OCI-LY3 (cell line): ENCODE measurements around the gene TMEM167A.

Source experiments
- H2AFZ ChIP-seq: fragments of 200-600, 300-600 bp; shearing (Covaris generic); 2 replicates; pipeline ENCODE4 v1.6.0; 2014; ENCODE audit warnings: antibody characterized with exemption, low read depth, low read length
- H3K27ac ChIP-seq: fragments of 200-600, 300-600 bp; sonication (generic); 2 replicates; pipeline ENCODE4 v1.5.1; 2014; ENCODE audit warnings: mild to moderate bottlenecking, low read length, moderate library complexity, mixed read lengths
- H3K27me3 ChIP-seq: fragments of 200-600, 300-600 bp; sonication (generic); 2 replicates; pipeline ENCODE4 v1.6.1; 2014; ENCODE audit warnings: low read depth, low read length, mixed read lengths
- H3K36me3 ChIP-seq: fragments of 200-600, 300-600 bp; sonication (generic); replicated peaks from 2 replicates; pipeline ENCODE3; 2014; ENCODE audit warnings: low read depth, low read length, mixed read lengths
- H3K4me1 ChIP-seq: fragments of 300-600, 200-600 bp; sonication (generic); 2 replicates; pipeline ENCODE4 v1.6.1; 2014; ENCODE audit warnings: low read length, mixed read lengths
- H3K4me2 ChIP-seq: fragments of 200-600, 300-600 bp; sonication (generic); 2 replicates; pipeline ENCODE4 v1.6.1; 2014; ENCODE audit warnings: low read length, mixed read lengths
- H3K4me3 ChIP-seq: fragments of 300-600, 200-600 bp; sonication (generic); 2 replicates; pipeline ENCODE4 v1.5.1; 2014; ENCODE audit warnings: antibody characterized with exemption, mild to moderate bottlenecking, low read length, moderate library complexity
- H3K79me2 ChIP-seq: fragments of 300-600, 200-600 bp; shearing (Covaris generic); 2 replicates; pipeline ENCODE4 v1.6.1; 2014; ENCODE audit warnings: mild to moderate bottlenecking, low read length, mixed read lengths
- H3K9ac ChIP-seq: fragments of 300-600, 200-600 bp; shearing (Covaris generic); 2 replicates; pipeline ENCODE4 v1.6.0; 2014; ENCODE audit warnings: mild to moderate bottlenecking, low read length, moderate library complexity
- H3K9me3 ChIP-seq: fragments of 200-600, 300-600 bp; shearing (Covaris generic); 2 replicates; pipeline ENCODE4 v1.6.1; 2014; ENCODE audit warnings: low read length, mixed read lengths; ENCODE audit not compliant: insufficient read depth
- H4K20me1 ChIP-seq: fragments of 200-600, 300-600 bp; sonication (generic); 2 replicates; pipeline ENCODE4 v1.6.1; 2016; ENCODE audit warnings: low read length, mixed read lengths; ENCODE audit not compliant: insufficient read depth
- CTCF ChIP-seq: fragments of 200-600, 300-600 bp; sonication (generic); IDR thresholded peaks from 2 replicates; pipeline ENCODE4 v1.5.1; 2014; ENCODE audit warnings: antibody characterized with exemption, low read length, low read depth
- EZH2phosphoT487 ChIP-seq: fragments of 200-600 bp; shearing (Covaris generic); IDR thresholded peaks from 2 replicates; pipeline ENCODE4 v1.6.1; 2018; ENCODE audit warnings: antibody characterized with exemption, mixed run types, low read depth

TMEM167A gene

DNA sequence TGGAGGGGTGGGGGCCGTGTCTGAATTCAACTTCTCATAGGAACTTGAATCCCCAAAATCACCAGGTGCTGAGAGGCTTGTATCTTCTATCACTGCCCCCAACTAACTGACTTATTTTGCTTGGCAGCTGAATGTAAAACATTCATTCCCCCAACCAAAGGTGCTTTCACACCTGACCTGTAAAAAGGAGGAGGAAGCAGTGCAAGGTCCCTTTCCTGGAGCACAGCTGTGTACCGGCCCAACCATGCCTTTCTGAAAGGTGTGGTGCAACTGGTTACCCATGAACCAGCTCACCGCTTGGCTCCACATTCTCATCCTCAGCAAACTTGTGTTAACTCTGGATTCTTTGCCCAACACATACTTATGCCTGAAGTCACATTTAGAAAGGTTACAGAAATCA is 34.7 kb downstream of the TMEM167A start:
- peaks cover 4% of the 10 kb centered on the region for H3K4me1 ChIP-seq
- H3K27me3 ChIP-seq: no peaks in the 10 kb centered on the region

GRCh38 chr5:83038924-83039323 is 38.3 kb downstream of the TMEM167A start:
- Histone ChIP-seq H3K36me3 (no peaks in the 10 kb centered on the region), H3K27ac (no peak overlapping the region), H4K20me1 (no peaks in the 10 kb centered on the region), H3K4me2 (no peak overlapping the region), H3K9ac (no peak overlapping the region), H2AFZ (no peak overlapping the region), H3K9me3 (no peaks in the 10 kb centered on the region), H3K4me3 (no peak overlapping the region), H3K4me1 (peaks cover 11% of the 10 kb centered on the region), H3K79me2 (no peaks in the 10 kb centered on the region), H3K27me3 (no peaks in the 10 kb centered on the region)
- TF ChIP-seq EZH2phosphoT487 (no peak), CTCF (no peak)

More for the DNA sequence above, 34.7 kb downstream of the TMEM167A start:
- Histone ChIP-seq H3K79me2 (no peaks in the 10 kb centered on the region), H2AFZ (no peak overlapping the region), H3K9ac (no peak overlapping the region), H3K36me3 (no peaks in the 10 kb centered on the region), H3K27ac (no peak overlapping the region), H3K4me3 (no peak overlapping the region), H3K9me3 (no peaks in the 10 kb centered on the region), H4K20me1 (no peaks in the 10 kb centered on the region), H3K4me2 (no peak overlapping the region)
- TF ChIP-seq EZH2phosphoT487 (no peak), CTCF (no peak)

DNA sequence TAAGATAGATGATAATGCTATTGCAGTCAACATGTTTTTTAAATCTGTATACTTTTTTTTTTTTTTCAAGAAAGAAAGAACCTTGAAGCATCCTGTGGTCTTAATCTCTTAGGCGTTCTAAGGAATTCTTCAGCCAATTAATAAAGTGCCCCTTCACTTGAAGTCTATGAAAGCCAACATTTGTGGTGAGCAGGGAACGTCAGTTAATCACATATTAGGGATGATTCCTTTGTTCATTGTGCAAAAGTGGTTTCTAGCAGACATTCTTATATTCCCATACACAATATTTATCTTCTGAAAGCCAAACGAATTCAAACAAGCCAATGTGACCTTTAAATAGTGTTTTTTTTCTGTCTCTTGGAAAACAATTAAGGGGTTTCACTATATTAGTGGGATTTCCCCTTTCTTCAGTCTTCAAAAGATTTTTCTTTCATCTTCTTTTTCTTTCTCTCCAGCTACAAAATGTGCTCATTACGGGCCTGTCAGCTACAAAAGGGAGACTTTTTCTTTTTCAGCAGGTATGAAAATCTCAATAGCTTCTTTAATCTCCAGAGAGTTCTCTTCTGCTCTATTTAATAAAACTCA is 40.1 kb downstream of the TMEM167A start:
- Histone ChIP-seq H3K79me2 (no peaks in the 10 kb centered on the region), H3K4me3 (no peak overlapping the region), H3K27ac (no peak overlapping the region)

More for the DNA sequence above, 40.1 kb downstream of the TMEM167A start:
- H3K9ac ChIP-seq: no peak overlapping the region
- H2AFZ ChIP-seq: peak overlapping the region; percentile 60
- no peaks in the 10 kb centered on the region for H3K9me3 ChIP-seq
- H3K4me2 ChIP-seq: peak overlapping the region; percentile 50
- H3K27me3 ChIP-seq: no peaks in the 10 kb centered on the region
- TF ChIP-seq EZH2phosphoT487 (no peak), CTCF (no peak)
- no peaks in the 10 kb centered on the region for H3K36me3 ChIP-seq
- no peaks in the 10 kb centered on the region for H4K20me1 ChIP-seq
- peaks cover 11% of the 10 kb centered on the region for H3K4me1 ChIP-seq
